ENCODE measurements around the gene APOC1.
"Not testable (repeated sequence)": the region's sequence is repeated elsewhere in the genome, so short reads cannot be mapped to it uniquely, and the experiment has no call there.

APOC1 gene

DNA sequence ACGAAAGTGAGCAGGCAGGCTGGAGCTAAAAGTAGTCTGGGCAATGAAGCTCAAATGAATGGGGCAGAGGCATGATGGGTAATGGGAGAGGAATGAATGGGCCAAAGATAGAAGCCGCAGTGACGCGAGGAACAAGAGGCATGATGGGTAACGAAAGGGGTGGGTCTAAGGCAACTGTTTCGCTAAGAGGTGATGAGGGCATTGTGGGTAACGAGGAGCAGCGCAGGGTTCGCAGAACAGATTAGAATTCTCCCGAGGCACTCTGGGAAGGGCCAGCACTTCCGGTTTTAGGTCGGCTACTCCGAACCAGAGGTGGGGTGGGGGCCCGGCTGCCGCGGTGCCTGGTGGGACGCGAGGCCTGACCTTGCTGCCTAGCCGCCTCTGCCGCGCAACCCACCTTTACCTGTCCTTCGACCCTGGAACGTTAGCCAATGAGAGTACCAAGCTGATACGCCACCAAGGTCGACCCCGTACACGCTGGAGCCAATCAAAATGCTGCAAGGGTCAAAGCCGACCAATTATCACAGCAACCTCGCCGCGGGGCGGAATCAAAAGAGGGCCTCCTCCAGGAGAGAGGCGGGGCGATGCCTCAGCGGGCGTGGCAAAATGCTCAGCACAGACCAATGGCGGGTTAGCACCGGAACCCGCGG is 23.9 kb upstream of the APOC1 start:
- peak; percentile 100 for DNase-seq

- no peak for DNase-seq
Observed at GRCh38 chr19:44891016-44891882, 23.2 kb upstream of the APOC1 start, which contains the start of gene TOMM40. Gene TOMM40, plus strand, starts transcription at chr19:44891254. Its CDS starts 162 bp downstream, at chr19:44891416.

GRCh38 chr19:44892932-44893331 is 21.5 kb upstream of the APOC1 start:
- no peak for DNase-seq

- DNase-seq: no peak
Observed at GRCh38 chr19:44893332-44894051, 20.9 kb upstream of the APOC1 start.

DNA sequence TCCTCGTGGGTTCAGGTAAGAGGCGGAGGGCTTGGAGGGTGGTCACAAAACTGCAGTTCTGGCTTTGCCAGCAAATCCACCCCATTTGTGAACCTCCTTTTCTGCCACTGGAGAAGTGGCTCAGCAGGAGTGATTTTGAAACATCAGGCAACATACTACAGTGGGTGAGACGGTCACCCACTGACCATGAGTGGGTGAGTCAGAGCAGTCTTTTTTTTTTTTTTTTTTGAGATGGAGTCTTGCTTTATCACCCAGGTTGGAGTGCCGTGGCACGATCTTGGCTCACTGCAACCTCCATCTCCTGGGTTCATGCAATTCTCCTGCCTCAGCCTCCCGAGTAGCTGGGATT is 20.4 kb upstream of the APOC1 start:
- no peak for DNase-seq

GRCh38 chr19:44894946-44895345 is 19.5 kb upstream of the APOC1 start:
- no peak for DNase-seq

DNA sequence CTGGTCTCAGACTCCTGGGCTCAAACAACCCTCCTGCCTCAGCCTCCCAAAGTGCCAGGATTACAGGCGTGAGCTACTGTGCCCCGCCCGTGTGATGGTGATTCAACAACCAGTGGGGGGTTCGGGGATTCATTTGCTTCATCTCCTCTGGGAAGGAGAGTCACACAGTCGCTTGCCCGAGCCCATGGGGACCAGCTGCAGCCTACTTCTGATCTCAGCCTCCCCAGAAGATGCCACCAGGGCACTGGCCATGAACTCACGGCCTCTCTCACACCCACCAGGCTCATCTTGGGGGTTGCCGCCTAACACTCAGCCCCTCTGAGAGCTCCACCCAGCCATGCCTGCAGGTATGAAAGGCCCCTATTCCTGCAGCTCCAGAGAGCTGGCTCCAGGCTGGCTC is 16.6 kb upstream of the APOC1 start:
- no peak for DNase-seq

- DNase-seq: no peak
Observed at GRCh38 chr19:44900328-44901244, 13.8 kb upstream of the APOC1 start.

DNA sequence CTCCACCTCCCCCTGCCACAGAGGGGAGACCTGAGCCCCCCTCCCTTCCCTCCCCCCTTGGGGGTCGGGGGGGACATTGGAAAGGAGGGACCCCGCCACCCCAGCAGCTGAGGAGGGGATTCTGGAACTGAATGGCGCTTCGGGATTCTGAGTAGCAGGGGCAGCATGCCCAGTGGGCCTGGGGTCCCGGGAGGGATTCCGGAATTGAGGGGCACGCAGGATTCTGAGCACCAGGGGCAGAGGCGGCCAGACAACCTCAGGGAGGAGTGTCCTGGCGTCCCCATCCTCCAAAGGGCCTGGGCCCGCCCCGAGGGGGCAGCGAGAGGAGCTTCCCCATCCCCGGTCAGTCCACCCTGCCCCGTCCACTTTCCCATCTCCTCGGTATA is 11.2 kb upstream of the APOC1 start:
- no peak for DNase-seq

GRCh38 chr19:44903602-44904425 is 10.6 kb upstream of the APOC1 start:
- DNase-seq: peak; percentile 74

DNA sequence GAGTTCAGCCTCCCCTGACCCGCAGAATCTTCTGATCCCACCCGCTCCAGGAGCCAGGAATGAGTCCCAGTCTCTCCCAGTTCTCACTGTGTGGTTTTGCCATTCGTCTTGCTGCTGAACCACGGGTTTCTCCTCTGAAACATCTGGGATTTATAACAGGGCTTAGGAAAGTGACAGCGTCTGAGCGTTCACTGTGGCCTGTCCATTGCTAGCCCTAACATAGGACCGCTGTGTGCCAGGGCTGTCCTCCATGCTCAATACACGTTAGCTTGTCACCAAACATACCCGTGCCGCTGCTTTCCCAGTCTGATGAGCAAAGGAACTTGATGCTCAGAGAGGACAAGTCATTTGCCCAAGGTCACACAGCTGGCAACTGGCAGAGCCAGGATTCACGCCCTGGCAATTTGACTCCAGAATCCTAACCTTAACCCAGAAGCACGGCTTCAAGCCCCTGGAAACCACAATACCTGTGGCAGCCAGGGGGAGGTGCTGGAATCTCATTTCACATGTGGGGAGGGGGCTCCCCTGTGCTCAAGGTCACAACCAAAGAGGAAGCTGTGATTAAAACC is 9.9 kb upstream of the APOC1 start:
- no peak for DNase-seq

DNA sequence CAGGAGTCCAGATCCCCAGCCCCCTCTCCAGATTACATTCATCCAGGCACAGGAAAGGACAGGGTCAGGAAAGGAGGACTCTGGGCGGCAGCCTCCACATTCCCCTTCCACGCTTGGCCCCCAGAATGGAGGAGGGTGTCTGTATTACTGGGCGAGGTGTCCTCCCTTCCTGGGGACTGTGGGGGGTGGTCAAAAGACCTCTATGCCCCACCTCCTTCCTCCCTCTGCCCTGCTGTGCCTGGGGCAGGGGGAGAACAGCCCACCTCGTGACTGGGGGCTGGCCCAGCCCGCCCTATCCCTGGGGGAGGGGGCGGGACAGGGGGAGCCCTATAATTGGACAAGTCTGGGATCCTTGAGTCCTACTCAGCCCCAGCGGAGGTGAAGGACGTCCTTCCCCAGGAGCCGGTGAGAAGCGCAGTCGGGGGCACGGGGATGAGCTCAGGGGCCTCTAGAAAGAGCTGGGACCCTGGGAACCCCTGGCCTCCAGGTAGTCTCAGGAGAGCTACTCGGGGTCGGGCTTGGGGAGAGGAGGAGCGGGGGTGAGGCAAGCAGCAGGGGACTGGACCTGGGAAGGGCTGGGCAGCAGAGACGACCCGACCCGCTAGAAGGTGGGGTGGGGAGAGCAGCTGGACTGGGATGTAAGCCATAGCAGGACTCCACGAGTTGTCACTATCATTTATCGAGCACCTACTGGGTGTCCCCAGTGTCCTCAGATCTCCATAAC is 8.8 kb upstream of the APOC1 start, which contains the start of gene APOE:
TSS of gene APOE (plus strand) at position 360 of the 724 bp plus-strand sequence. CDS start 829 bp downstream, outside the sequence.
- DNase-seq: no peak

DNA sequence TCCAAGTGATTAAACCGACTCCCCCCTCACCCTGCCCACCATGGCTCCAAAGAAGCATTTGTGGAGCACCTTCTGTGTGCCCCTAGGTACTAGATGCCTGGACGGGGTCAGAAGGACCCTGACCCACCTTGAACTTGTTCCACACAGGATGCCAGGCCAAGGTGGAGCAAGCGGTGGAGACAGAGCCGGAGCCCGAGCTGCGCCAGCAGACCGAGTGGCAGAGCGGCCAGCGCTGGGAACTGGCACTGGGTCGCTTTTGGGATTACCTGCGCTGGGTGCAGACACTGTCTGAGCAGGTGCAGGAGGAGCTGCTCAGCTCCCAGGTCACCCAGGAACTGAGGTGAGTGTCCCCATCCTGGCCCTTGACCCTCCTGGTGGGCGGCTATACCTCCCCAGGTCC is 6.8 kb upstream of the APOC1 start:
- no peak for DNase-seq

- DNase-seq: no peak
Observed at GRCh38 chr19:44908074-44908835, 6.2 kb upstream of the APOC1 start.

DNA sequence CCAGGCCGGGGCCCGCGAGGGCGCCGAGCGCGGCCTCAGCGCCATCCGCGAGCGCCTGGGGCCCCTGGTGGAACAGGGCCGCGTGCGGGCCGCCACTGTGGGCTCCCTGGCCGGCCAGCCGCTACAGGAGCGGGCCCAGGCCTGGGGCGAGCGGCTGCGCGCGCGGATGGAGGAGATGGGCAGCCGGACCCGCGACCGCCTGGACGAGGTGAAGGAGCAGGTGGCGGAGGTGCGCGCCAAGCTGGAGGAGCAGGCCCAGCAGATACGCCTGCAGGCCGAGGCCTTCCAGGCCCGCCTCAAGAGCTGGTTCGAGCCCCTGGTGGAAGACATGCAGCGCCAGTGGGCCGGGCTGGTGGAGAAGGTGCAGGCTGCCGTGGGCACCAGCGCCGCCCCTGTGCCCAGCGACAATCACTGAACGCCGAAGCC is 5.6 kb upstream of the APOC1 start:
- no peak for DNase-seq

- no peak for DNase-seq
Observed at GRCh38 chr19:44909775-44910174, 4.6 kb upstream of the APOC1 start.

DNA sequence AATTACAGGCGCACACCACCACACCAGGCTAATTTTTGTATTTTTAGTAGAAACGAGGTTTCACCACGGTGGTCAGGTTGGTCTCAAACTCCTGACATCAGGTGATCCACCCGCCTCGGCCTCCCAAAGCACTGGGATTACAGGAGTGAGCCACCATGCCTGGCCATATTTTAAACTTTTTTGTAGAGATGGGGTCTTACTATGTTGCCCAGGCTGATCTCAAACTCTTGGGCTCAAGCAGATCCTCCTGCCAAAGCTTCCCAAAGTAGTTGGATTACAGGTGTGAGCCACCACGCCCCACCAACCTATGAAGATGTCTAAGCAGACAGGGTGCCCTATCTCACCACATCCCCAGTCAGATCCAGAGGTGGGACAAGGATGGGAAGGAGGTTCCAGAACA is 2.5 kb upstream of the APOC1 start:
- DNase-seq: not testable (repeated sequence)

- no peak for DNase-seq
Observed at GRCh38 chr19:44912854-44913253, 1.6 kb upstream of the APOC1 start.

All from CD4-positive, alpha-beta T cell treated with Interleukin-10 for 1 hour (primary cell).